NCI-H146 (cell line): ENCODE measurements around the gene CDH18.

ENCODE experiments used
- DNase-seq: peaks from one replicate; lab custom pipeline; 2025; lab: John Stamatoyannopoulos, UW

The CDH18 gene, protein sequence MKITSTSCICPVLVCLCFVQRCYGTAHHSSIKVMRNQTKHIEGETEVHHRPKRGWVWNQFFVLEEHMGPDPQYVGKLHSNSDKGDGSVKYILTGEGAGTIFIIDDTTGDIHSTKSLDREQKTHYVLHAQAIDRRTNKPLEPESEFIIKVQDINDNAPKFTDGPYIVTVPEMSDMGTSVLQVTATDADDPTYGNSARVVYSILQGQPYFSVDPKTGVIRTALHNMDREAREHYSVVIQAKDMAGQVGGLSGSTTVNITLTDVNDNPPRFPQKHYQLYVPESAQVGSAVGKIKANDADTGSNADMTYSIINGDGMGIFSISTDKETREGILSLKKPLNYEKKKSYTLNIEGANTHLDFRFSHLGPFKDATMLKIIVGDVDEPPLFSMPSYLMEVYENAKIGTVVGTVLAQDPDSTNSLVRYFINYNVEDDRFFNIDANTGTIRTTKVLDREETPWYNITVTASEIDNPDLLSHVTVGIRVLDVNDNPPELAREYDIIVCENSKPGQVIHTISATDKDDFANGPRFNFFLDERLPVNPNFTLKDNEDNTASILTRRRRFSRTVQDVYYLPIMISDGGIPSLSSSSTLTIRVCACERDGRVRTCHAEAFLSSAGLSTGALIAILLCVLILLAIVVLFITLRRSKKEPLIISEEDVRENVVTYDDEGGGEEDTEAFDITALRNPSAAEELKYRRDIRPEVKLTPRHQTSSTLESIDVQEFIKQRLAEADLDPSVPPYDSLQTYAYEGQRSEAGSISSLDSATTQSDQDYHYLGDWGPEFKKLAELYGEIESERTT

DNA sequence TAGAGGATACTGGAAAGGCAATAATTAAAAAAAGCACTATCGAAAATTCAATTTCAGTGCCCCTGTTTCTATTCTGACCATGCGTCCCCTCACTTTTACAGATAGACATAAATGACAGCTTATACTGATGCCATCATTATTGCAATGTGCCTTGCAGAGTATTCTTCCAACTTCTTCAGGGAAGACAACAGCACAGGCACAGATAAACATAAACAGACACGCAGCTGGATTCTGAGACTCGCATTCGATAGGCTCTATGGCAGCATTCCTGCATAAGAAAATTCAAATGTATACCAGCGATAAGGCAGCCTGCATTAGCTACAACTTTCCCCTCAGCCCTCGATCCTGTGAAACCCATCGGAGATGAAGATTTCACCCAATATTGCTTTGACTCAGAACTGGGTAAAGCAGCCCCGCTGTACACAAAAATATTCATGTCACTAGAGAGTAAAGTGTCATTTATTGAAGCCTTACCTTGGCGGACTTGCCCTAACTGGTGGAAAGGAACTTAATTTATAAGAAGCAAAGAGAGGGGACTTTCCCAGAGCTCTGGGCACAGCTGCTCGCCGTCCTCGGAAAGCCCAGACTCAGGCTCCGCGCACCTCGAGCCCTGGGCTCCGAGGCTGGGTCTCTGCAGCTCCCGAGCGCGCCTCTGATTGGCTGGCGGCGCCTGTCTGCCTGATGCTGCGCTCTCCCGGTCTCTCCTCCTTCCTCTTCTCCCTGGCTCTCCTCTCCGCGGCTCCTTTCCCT lies at the start of gene CDH18:
Gene CDH18, minus strand, starts transcription at position 589 of the 750 bp plus-strand sequence. CDS start 149,214 bp downstream, outside the sequence.
- peak; percentile 36 for DNase-seq

DNA sequence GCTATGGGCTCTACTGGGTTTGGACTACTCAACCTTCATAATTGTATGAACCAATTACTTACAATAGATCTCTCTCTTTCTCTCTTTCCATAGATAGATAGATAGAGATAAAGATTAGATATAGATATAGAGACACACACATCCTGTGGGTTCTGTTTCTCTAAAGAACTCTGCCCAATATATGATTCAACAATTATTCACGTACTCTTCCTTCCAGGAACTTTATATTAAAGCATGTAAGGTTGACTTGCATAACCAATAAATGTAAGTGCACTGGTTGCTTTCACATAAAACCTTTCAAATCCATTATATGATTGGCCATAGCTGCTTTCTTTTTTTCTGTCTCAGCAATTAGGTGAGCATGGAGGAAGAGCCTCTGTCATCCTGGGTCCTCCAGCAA lies 46.7 kb upstream of the CDH18 start:
- DNase-seq: no peak

DNA sequence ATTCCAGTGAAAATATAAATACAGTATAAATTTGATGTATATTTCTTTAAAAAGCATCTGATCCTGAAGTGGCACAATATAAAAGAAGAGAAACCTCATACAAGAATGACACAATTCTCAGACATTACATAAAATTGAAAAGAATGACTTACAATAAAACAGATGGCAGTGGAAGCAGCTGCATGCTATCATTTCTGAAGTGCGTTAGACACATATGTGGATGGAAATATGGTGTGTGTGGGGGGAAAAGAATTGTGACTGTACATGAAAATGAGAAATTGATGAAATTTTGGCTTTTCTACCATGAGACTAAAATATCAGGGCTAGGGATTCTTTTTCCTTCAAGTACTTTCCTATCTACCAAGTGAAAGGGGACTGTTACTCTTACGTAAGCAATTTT lies 45.9 kb upstream of the CDH18 start:
- no peak for DNase-seq

DNA sequence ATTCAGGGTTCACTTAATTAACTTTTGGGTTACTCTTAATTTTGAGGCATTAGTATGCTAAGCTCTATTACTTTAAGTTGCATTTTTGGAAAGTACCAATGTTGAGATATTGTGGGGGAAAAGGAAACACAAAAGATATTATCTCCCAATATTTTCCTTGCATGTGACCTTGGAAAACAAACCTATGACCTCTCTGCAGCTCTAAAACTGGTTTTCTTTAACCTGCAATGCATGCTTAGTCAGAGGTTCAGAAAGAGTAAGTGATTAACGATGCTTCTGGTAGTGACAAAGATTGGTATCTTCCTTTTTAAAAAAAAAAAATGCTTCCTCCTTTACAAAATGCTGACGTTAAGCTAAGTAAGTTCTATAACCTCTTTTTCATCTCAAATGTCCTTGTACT lies 44.9 kb upstream of the CDH18 start:
- no peak for DNase-seq

DNA sequence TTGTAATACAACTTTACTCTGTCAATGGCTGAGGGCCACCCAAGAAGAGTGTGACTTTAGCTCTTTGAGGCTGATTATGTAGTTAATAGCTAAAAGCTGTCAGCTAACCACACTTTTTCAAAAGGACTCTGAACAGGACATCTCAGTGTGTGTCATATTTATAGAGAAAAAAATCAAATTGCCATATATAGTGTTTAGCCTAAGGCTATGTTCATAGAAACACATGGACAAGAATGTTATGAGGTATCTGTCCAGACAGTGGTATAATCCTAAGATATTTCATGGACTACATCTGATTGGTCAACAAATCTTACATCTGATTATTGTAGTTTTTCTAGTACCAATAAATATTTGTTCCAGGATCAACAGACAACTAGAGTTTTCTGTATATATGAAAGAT lies 42.1 kb upstream of the CDH18 start:
- DNase-seq: no peak

DNA sequence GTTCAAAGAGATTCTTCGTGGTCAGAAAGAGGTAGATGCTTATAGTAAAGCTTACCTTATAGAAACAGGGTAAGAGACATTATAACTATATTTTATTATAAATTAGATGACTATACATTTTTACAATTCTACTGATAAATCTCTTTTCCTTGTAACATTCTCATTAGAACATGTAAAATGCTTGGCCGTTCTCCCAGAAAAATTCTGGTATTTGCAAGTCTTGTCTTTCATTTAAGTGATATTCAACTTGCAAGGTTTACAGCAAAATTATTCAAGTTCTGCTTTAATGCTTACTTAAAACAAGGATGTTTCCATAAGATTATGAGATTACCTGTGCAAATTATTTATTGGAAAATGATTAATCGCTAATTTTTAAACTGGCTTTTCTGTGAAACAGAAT lies 41.3 kb upstream of the CDH18 start:
- no peak for DNase-seq

DNA sequence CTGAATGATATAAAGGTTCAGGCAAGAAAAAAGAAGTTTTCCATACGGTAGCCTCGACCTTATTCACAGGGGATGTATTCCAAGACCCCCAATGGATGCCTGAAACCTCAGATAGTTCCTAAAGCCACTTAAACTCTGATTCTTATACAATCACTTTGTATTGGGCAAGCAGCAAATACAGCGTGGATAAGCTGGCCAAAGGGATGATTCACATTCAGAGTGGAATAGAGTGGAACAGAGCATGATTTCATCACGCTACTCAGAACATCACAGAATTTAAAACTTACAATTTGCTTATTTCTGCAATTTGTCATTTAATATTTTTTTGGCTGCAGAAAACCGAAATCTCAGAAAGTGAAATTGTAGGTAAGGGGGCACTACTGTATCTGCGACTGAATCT lies 40.5 kb upstream of the CDH18 start:
- DNase-seq: no peak

DNA sequence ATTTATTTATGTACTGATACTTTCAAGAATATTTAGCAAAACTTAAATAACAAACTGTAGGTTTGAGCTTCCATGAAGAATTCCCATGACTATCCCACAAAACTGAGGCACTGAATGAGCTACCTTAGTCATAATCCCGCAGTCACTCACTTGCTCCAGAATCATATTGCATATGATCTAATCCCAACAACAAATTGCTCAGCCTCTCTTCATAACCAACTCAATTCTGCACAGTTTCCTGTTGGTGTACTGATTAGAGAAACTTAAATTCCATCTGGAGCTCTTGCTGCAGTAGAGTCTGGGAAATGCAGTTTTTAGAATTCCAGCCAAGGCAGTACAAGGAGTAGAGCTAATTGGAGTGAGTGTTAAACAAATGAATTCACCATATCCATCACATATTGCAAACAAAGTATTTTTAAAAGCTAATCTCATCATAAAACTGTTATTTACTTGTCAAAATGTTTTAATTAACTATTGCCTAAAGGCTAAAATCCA lies 35.7 kb upstream of the CDH18 start:
- no peak for DNase-seq

DNA sequence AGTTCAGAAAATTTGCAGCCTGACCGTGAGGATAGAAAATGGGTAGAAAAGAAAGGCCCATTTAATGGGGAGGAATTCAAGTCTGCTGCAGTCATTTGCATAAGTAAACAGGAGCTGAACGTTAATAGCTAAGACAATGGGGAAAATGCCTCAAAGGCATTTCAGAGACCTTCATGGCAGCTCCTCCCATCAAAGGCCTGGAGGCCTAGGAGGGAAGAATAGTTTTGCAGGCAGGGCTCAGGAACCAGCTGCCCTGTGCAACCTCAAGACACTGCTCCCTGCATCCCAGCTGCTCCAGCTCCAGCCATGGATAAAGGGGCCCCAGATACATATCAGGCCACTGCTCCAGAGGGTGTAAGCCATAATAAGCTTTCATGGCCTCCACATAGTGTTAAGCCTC lies 32.2 kb upstream of the CDH18 start:
- no peak for DNase-seq

DNA sequence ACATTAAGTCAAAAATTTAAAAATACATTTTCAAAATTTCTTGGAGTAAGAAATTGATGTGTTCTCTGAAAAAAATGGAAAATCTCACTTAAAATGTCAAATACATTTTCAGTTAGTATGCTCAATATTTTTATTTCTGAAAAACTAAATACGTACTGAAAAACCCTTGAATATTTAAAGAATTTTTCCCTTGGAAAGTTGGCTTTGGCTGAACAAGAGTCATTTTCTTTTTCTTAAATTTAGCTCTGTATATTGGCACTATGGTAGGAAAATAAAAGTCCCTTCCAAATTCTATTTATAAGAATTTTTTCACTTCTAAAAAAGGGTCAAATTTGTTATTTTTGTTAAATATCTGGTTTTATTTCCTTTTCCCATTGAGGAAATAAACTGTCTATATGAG lies 29.0 kb upstream of the CDH18 start:
- no peak for DNase-seq

DNA sequence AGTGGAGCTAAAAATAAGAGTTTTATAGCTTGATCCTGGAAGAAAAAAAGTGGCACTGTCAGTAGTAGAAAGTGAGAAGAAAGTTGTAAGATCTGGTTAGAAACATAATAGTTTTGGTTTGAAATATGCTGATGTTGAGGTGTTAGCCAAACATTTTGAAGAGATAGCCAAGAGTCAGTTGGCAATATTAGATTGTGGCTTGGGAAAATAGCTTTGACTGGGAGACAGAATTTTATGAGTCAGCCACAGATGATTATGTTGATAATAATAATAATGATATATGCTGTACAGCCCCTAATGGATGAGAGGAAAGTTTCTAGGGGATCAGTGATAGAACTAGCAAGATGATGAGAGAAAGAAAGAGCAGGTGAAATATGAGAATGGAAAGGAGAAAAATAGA lies 12.4 kb upstream of the CDH18 start:
- no peak for DNase-seq

DNA sequence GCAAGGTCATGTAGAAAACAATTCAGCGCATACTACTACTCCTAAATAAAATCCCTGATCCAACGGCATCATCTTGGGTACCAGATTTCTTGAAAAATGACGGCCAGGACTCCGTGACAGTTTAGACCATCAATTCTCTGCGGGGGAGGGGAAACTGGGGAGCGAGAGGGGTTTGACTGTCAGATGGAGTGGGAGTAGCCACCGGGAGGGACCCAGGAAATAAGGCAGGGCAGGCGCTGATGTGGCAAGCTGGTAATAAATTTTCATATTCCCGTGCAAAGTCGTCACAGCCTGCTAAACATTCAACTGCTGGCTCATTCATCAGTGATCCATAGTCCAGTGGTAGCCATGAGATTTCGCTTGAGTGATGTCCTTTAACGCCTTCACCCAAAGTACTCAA lies 457 bp upstream of the CDH18 start:
- DNase-seq: no peak

DNA sequence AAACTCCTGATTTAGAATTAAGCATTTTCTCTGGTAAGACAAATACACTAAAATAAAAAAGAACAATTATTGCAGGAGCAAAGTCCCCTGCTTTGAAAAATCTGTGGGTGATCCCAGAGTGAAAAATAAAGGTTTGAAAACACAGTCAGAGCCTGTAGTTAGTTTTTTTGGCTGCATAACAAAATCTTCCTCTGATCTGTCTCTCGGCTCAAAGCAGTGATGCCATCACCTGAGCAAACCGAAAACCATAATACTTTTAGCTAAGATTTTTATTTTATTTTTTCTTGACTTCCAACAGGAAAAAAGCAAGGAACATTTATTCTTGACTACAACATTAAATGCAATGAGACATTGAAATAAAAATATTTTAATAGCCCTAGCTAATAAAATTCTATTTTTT lies 1.2 kb downstream of the CDH18 start:
- DNase-seq: no peak

DNA sequence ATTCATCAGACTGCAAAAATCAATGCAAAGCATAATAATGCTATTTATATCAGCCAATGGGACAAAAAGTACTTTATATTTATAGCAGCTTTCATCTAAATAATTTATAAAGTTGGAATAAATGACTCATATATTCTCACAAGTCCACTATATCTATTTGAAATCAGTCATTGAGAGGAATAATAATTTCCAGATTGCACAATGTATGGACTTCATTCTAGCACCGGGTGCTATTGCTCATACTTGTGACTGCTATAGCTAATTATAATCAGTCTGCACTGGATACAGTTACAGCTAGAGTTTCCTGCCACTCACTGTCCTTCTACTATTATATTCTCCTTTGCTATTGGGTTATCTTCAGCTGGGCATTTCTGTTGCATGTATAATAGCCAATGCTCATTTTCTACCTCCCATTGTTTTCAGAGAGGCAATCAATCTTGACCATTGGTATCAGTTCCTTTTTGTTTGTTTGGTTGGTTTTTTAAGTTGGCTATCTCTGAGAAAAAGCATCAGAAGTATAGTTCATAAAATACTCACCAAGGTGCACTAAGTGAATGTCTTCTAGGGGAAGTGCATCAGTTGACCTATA lies 1.9 kb downstream of the CDH18 start:
- DNase-seq: no peak

DNA sequence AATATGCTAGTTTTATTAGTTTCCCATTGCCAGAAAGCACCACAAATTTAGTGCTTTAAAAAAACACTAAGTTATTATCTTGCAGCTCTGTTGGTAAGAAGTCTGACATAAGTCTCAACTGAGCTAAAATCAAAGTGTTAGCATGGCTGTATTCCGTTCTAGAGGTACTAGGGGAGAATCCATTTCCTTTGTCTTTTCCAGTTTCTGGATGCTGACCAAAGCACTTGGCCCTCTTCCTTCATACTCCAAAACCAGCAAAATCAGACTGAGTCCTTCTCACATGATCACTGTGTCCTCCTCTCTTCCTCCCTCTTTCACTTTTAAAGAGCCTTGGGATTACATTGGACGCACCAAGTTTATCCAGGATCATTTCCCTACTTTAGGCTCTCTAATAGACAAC lies 9.5 kb downstream of the CDH18 start:
- no peak for DNase-seq

DNA sequence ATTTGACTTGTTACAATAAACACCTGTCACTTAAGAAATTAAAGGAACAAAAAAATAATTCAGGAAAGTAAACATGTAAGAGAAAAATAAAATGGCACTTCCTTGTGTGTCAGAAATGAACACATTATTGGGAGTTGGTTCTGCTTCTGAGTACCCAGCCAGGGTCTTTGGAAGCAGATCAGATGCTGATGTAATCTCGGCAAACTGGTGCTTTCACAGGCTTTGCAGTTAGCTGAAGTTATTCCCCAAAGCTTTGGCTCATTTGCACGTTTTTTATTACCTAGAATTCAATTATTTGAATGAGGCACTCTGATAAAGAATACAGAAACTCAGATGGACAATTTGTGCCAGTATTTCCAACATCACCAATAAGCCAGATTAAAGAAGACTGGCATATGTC lies 10.9 kb downstream of the CDH18 start:
- DNase-seq: no peak

DNA sequence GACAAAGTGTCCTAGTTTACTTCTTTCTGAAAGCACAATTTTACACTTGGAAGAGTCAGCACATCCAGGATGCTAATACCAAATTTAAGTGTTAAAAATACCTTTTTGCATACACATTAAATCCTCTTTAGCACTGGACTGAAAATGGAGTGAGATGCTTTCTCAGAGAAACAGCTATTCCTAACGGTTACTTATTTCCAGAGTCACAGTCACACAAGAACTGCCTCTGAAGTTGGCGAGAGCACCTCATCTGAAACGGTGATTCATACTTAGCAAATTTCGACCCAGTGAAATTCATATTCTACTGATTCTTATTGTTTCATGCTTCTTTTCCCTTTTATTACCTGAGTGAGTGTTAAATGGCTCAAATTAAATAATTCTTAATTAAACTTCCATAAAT lies 12.2 kb downstream of the CDH18 start:
- no peak for DNase-seq

DNA sequence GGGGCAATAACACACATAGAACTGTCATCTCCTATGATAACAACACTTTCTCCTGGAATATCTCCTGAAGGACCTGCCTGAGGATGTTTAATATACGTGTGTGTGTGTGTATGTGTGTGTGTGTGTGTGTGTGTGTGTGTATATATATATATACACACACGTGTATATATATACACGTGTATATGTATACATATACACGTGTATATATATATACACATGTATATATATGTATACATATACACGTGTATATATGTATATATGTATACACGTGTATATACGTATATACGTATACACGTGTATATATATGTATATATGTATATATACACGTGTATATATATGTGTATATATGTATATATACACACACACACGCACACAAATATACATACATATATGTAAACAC lies 27.5 kb downstream of the CDH18 start:
- no peak for DNase-seq

DNA sequence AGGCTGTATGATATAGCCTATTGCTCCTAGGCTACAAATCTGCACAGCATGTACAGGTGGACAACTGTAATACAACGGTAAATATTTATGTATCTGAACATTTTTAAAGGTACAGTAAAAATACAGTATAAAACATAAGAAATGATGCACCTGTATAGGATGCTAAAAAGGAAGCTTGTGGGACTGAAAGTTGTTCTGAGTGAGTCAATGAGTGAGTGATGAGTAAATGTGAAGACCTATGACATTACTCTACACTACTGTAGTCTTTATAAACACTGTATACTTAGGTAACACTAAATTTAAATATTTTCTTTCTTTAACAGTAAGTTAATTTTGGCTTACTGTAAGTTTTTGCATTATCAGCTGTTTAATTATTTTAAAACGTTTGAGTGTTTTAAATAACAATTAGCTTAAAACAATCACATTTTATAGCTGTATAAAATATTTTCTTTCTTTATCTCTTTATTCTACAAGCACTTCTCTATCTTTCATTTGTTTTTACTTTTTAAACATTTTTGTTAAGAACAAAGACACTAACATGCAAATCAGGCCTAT lies 28.1 kb downstream of the CDH18 start:
- no peak for DNase-seq

DNA sequence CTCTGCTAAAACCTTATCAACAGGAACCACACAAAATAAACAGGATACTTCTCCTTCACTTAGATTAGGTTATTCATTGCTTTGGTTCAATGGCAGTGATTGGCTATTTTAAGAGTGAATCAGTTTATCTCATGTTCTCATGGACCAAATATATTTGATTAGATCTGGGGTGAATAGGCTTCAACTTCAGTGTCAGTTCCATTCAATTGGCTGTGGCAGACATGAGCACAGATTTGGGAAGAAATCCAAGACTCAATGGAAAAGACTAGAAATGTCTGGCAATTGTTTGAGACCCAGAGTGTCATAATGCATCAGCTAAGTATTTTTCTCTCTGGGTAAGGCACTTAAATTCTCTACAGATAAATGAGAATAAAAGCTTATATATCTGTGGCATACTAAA lies 37.1 kb downstream of the CDH18 start:
- DNase-seq: no peak

DNA sequence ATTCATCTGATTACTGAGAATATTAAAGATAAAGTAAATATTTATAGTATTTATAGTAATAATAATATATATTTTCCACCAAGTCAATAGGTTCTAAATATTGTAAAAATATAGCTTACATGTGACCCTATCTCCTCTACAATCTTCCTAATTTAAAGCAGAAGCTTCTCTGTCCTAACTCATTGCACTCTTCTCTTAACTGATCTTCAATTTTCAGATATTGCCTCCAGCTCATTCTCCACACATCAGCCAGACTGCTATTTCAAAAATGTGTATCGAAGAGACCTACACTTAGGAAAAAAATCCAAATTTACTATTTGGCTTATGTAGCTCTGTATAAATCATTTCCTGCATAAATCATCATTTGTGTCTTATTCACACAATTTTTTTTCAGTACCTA lies 47.8 kb downstream of the CDH18 start:
- DNase-seq: no peak

DNA sequence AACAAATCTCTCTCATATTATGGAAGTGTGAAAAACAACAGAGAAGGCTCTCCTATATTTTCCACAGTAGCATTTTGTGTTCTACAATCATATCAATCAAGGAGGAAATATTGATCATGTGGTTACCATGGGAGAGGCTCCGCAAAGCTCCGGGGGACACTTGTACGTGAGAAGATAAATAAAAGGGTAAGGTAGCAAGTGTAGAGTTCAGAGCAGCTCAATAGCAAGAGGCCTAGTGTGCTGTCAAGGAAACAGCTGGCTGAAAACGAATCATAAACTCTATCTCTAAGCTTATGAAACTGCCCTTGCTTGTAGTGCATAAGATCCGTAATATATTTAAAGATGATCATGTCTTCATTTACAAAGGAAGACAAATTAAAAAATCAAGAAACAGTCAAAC lies 57.5 kb downstream of the CDH18 start:
- no peak for DNase-seq
